Omental fat pad (tissue), 4 donors: ENCODE data around the gene IL36B. TPM values are rescaled to one million over a fixed set of nuclear protein-coding genes. Genes with fewer than 3 reads are reported as not detected.

Experiments
- ATAC-seq: fragments of 150-250 bp; one replicate; pipeline ENCODE4 v1.9.1; 2016; ENCODE audit warnings: mild to moderate bottlenecking, moderate library complexity; ENCODE audit not compliant: low FRiP score
- DNase-seq: peaks from one replicate; pipeline ENCODE4 v3.0.0-alpha.2; 2019; ENCODE audit warnings: low spot score
- CTCF ChIP-seq, 3 donors: fragments of 450-650 bp; IDR thresholded peaks; one replicate each; pipeline ENCODE4 v1.5.1; 2016 to 2017; ENCODE audit warnings: antibody characterized with exemption in 3 of 3, mild to moderate bottlenecking in 3 of 3, moderate library complexity in 2 of 3
- total RNA-seq, 4 donors: library from RNA; depleted of rRNA; stranded (reverse); fragments of >200 nt; gene quantifications; one replicate each; pipeline ENCODE4 v1.1.0, GENCODE V29; 2016

IL36B gene
- total RNA-seq, 4 donors from 2014 or later: not detected

- TF ChIP-seq CTCF (IDR thresholded peaks at IDR 0.05): no peak
- no peak for ATAC-seq
- DNase-seq: no peak
These were observed 13.5 kb downstream of the IL36B start for GRCh38 chr2:113039158-113039557.

- DNase-seq (no peak), ATAC-seq (no peak)
- no peak for TF ChIP-seq CTCF (IDR thresholded peaks at IDR 0.05)
These were observed 14.4 kb downstream of the IL36B start for GRCh38 chr2:113038291-113038690.

- no peak for TF ChIP-seq CTCF (IDR thresholded peaks at IDR 0.05)
- no peak for DNase-seq
- ATAC-seq: no peak
These were observed 15.9 kb downstream of the IL36B start for GRCh38 chr2:113036763-113037162.

GRCh38 chr2:113034016-113034415, 18.7 kb downstream of the IL36B start:
- no peak for ATAC-seq
- TF ChIP-seq CTCF (IDR thresholded peaks at IDR 0.05): no peak
- DNase-seq: no peak

- ATAC-seq: no peak
- DNase-seq: no peak
- TF ChIP-seq CTCF (IDR thresholded peaks at IDR 0.05): no peak
These were observed 19.9 kb downstream of the IL36B start for GRCh38 chr2:113032737-113033136.

- TF ChIP-seq CTCF (IDR thresholded peaks at IDR 0.05): no peak
- ATAC-seq (no peak), DNase-seq (no peak)
These were observed 24.6 kb downstream of the IL36B start for GRCh38 chr2:113028112-113028511.

GRCh38 chr2:113027691-113028090, 25.0 kb downstream of the IL36B start:
- TF ChIP-seq CTCF (IDR thresholded peaks at IDR 0.05): no peak
- no peak for DNase-seq
- no peak for ATAC-seq
